Cardiac fibroblast (primary cell): ENCODE data around the gene MC1R.

Experiments
- DNase-seq, 2 donors: peaks; one replicate each; pipeline versions ENCODE4 v3.0.0 to v3.0.0-alpha.2; 2010; ENCODE audit warnings: low read depth in 2 of 2
- H3K4me3 ChIP-seq, 2 donors: replicated peaks in 1 of 2; 1 replicate in 1 of 2; 2 replicates in 1 of 2; pipeline ENCODE4 v1.5.1; 2011; ENCODE audit warnings: low read depth in 2 of 2, low read length in 2 of 2, mild to moderate bottlenecking in 2 of 2, moderate library complexity in 1 of 2
- TF ChIP-seq, protein P1 (sequence below): IDR thresholded peaks from one replicate; pipeline ENCODE4 v1.5.1; 2011; ENCODE audit warnings: low read depth, mild to moderate bottlenecking, low read length, inconsistent platforms

Gene MC1R

GRCh38 chr16:89898201-89898967 lies 20.3 kb upstream of the MC1R start:
- no peak overlapping the region for H3K4me3 ChIP-seq
- DNase-seq = no peak
- TF ChIP-seq, protein P1, sequence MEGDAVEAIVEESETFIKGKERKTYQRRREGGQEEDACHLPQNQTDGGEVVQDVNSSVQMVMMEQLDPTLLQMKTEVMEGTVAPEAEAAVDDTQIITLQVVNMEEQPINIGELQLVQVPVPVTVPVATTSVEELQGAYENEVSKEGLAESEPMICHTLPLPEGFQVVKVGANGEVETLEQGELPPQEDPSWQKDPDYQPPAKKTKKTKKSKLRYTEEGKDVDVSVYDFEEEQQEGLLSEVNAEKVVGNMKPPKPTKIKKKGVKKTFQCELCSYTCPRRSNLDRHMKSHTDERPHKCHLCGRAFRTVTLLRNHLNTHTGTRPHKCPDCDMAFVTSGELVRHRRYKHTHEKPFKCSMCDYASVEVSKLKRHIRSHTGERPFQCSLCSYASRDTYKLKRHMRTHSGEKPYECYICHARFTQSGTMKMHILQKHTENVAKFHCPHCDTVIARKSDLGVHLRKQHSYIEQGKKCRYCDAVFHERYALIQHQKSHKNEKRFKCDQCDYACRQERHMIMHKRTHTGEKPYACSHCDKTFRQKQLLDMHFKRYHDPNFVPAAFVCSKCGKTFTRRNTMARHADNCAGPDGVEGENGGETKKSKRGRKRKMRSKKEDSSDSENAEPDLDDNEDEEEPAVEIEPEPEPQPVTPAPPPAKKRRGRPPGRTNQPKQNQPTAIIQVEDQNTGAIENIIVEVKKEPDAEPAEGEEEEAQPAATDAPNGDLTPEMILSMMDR = no peak

DNA sequence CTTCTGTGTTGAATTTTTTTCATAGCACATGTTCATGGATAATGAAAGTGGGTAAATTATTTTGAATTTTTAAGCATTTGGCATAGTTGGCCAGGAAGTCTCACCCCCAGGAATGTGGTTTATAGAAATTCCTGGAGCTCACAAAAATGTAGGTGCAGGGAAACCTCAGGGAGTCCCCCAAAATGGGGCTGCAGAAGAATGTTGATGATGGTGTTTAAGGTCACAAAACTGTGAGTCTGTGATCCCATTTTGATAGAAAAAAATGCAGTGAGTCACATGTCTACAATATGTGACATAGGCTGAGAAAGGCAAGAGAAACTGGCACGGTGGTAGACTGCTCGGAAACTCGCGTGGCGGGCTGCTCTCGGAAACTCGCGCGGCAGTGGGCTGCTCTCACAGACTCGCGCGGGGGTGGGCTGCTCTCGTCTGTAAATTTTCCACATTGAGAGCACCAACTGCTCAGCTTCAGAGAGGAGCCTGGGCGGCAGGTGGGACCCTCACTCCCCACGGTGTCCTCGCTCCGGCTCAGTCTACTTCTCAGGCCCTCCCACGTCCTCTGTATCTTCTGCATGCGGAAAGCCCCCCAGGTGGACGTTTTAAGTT lies 18.7 kb upstream of the MC1R start:
- H3K4me3 ChIP-seq = no peak overlapping the region
- TF ChIP-seq, protein P1 = no peak
- DNase-seq = no peak

DNA sequence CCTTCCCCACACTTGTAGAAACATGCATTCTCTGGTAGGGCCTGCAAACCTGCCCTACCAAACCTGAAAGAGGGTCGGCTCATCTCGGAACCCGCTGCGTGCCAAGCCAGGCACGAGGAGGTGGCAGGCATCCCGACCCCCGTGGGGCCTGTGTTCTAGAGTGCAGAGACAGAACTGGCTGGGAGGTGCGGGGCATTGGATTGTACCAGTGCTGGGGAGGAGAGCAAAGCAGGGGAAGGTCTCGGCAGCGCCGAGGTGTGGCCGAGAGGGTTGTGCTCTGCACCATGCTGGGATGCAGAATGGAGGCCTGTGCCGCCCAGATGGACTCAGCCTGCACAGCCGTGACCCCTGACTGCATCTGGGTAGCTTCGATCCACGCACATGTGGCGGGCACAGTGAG lies 17.8 kb upstream of the MC1R start:
- TF ChIP-seq, protein P1 = no peak
- DNase-seq = no peak
- H3K4me3 ChIP-seq = no peak overlapping the region

DNA sequence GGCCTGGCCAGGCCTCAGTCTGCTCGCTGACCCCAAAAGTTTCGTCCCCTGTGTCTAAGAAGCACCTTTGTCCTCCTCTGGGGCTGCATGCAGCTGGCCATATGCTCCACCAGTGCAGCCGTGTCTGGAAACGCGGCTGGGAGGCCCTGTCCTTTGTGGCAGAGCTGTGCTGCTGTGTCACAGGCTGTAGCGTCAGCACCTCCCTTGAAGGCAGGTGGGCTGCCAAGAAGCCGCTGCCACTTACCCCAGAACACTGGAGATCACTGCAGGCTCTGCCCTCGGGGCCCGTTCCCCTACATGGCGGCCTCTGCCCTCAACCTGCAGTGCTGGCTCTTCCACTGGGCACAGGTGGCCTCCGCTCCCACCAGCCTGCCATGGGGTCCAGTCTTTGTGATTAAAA lies 15.7 kb upstream of the MC1R start:
- TF ChIP-seq, protein P1 = no peak
- no peak for DNase-seq
- no peak overlapping the region for H3K4me3 ChIP-seq

- TF ChIP-seq, protein P1 = no peak
- H3K4me3 ChIP-seq = no peak overlapping the region
- DNase-seq = no peak
These were observed 14.7 kb upstream of the MC1R start for GRCh38 chr16:89903908-89904515.

DNA sequence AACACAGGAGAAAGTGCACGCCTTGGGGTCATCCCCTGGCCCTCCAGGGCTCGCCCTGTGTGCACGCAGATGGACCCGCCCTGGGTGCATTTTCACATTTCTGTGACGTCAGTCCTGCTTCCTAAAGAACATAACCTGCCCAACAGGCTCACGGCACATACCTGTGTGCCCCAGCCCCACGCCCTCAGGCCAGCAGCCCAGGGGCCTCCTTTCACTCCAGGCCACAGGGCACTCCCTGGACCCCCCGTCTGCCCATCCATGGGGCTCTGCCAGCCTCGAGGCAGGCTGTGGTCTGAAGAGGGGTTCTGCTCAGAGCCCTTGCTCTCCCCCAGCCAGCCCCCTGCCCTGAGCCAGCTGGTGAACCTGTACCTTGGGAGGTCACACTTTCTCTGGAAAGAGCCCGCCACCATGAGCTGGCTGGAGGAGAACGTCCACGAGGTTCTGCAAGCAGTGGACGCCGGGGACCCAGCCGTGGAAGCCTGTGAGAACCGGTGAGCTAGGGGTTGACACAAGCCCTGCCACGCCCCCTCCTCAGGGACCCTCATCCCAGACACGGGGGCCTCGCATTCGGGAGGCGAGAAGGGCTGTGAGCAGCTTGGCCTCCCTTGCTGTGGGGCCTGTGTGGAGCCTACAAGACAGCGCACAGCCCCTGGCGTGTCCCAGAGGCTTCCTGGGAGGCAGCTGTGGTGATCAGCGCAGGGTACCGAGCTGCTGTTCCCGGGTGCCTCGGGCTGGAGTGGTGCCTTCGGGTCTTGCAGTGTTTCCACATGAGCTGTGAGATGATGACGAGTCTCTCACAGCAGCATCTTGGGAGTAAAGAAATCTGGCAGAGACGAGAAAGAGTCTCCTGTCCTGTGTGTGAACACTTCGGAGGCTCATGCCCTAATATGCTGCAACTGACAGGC lies 13.8 kb upstream of the MC1R start:
- H3K4me3 ChIP-seq = no peak overlapping the region
- TF ChIP-seq, protein P1 = no peak

More for the DNA sequence above, 13.8 kb upstream of the MC1R start:
- no peak for DNase-seq
